Renal cortex interstitium (tissue), 11 donors: ENCODE data around the gene CLEC4D. TPM values are rescaled to one million over a fixed set of nuclear protein-coding genes. Genes with fewer than 3 reads are reported as not detected.
"Not testable (repeated sequence)": the region's sequence is repeated elsewhere in the genome, so short reads cannot be mapped to it uniquely, and the experiment has no call there.

Source experiments
- DNase-seq, 11 donors: peaks; one replicate each; pipeline ENCODE4 v3.0.0-alpha.2; 2013; ENCODE audit warnings: low read depth in 9 of 11, low spot score in 4 of 11; ENCODE audit errors: extremely low read depth in 1 of 11
- polyA plus RNA-seq, 3 donors: library from polyadenylated mRNA; unstranded; fragments of 120-200 nt; gene quantifications; one replicate each; pipeline ENCODE4 v1.2.1, GENCODE V29; 2013; ENCODE audit not compliant: insufficient read length in 3 of 3

CLEC4D gene
- polyA plus RNA-seq, 3 donors: 0.09 to 0.58 (median 0.56) TPM

DNA sequence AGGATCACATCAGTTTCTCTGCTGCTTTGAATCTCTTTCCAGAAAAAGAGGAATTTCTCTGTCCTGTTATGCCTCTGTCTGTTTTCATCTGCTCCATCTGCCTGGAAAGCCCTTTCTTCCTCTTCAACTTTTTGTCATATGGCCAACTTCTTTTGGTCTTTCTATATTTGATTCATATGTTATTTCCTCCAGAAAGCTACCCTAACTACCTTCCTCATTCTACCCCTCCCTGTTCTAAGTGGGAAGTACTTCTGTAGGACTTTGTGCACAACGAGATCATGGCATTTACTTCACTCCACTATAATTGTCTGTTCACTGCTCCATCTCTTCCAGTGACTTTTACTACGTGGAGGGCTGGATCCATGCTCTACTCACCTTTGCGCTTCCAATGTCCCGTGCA is 5.9 kb downstream of the CLEC4D start:
- DNase-seq: no peak

DNA sequence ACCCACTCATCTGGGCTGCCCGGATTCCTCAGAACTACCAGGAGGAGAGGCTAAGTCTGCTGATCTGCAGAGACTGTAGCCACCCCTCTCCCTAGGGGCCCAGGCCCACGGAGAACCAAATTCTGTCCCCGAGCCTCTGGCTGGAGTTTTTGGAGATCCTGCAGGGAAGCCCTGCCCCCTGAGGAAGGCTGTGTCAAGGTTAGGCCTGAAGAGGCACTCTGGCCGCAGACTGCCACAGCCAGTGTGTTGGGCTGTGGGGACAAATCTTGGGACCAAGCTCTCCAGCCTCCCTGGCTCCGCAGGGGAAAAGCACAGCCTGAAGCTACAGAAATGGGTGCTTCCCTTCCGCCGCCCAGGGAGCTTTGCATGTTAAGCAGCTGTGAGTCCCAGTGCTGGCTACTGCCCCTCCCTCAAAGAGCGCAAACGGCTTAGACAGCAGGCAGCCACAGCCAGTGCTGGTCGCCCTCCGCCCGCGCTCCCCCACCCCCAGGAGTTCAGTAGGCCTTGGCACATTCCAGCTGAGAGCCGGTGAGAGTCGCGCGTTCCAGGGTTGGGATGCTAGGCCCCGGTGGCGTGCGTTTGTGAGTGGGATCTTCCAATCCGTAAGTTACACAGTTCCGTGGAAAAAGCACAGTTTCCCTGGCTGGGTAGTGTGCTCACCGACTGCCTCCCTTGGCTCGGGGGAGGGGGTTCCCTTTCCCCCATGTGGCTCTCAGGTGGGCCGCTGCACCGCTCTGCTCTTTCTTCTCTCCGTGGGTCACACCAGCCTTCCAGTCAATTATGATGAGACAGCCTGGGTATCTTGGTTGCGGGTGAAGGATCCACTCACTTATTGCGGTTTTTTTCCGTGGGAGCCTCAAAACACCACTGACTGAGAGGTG is 14.2 kb downstream of the CLEC4D start:
- no peak for DNase-seq

DNA sequence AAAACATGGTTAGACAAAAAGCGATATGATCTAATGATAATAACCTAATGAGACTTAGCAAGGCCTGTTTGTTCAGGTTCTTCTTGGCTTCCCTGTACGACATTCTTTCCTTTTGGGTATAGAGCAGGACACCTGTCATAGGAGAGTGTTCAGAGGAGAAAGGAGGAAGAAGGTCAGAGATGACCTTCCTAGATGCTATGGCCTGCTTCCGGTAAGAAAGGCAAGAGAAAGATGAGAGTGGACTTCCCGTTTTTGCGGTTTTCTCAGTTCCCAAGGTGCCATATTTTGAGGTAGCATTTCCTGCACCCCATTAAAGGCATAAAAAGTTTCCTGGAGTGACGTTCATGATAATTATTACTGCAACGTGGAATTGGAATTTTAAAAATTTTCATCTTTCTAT is 18.7 kb downstream of the CLEC4D start:
- DNase-seq: no peak

DNA sequence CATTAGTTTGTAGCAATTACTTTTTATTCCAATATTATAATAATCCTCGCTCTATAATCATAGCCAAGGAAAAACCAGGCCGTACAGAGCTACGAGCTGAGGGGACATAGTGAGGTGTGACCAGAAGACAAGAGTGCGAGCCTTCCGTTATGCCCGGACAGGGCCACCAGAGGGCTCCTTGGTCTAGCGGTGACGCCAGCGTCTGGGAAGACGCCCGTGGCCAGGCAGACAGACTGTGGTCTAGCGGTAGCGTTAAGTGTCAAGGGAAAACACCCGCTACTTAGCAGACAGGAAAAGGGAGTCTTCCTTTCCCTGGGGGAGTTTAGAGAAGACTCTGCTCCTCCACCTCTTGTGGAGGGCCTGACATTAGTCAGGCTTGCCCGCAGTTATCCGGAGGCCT is 24.5 kb downstream of the CLEC4D start:
- DNase-seq: not testable (repeated sequence)

DNA sequence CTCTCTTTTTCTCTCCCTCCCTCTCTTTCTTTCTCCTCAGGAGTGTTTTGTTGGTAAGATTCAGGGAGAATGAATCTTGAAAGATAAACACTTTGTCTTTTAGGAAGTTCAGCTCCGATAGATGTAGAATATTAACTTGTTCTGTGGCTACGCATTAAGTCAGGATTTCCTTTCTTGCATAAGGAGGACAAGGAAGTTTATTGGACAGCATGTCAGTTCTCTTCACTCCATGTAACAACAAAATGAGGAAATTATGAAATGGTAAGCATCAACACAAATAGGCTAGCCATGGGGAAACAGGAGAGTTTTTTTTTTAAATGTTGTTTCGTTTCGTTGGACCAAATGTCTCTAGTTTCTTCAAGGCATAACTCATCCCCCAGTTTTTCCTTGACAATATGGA is 27.5 kb downstream of the CLEC4D start, which contains the start of gene CLEC4E:
Gene CLEC4E (minus strand): TSS at position 75 of the 400 bp plus-strand sequence. CDS start 108 bp downstream, outside the sequence.
- DNase-seq: not testable (repeated sequence)

DNA sequence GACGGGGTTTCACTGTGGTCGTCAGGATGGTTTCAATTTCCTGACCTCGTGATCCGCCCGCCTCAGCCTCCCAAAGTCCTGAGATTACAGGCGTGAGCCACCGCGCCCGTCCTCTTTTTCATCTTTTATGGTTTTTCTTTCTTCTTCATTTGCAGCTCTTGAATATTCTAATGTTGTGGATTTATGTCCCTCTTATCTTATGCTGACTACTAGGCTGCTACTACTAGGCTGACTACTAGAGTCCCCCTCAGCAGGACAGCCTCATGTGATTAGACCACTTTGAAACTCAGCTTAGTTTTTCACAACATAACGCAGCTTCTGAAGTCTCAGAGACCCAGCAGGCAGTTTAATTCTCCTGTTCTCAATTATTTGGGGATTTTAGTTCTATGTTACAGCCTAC is 28.3 kb downstream of the CLEC4D start:
- no peak for DNase-seq

DNA sequence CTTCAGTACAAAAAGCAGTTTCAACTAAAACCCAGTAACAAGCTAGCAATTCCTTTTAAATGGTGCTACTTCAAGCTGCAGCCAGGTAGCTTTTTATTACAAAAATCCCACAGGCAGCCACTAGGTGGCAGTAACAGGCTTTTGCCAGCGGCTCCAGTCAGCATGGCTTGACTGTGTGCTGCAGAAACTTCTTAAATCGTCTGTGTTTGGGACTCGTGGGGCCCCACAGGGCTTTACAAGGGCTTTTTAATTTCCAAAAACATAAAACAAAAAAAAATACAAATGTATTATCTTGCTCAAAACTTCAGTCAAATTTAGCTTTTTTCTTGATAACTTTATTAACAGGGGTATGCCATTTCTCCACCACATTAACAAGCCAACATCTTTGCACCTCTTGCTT is 31.0 kb downstream of the CLEC4D start:
- DNase-seq: peak; percentile 33 to 67 (median 51)

DNA sequence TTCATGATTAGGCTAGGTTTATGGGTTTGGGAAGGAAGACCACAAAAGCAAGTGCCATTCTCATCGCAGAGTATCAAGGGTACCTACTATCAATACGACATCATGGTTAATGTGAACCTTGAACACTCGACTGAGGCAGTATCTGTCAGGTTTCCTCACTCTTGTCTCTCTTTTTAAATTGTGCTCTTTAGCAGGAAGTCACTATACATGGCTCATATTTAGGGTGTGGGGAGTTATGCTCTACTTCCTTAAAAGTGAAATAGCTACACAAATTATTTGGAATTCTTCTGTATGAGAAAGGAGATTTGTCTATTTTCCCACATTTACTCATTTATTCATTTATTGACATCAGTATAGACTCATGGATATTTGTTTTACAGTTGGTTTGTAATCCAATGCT is 33.3 kb downstream of the CLEC4D start:
- DNase-seq: no peak

DNA sequence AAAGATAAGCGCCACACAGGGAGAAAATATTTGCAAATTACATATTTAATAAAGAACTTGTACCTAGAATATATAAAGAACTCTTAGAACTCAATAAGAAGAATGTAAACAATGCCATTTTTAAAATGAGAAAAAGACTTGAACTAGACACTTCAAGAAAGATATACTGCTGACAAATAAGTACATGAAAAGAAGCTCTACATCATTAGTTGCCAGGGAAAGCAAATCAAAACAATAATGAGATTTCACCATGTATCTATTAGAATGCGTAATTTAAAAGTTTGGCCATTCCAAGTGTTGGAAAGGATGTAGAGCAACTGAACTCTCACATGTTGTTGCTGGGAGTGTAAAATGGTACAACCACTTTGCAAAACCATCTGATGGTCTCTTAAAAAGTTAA is 34.3 kb downstream of the CLEC4D start:
- no peak for DNase-seq

DNA sequence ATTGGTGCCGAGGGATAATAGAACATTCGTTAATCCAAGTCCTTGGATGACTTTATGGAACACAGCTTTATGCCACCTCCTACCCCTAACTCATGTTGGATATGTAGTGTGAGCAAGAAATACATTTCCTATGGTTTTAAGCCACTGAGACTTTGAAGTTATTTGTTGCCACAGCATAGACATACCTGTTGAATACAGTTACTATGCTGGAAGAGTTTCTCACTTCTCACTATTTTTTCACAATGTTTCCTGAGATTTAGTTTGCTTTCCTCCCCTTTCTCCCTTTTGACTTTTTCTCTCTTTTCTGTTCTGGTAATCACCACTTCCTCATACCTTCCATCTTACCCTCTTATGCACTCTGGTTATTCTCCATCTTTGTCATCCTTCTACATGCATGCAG is 34.9 kb downstream of the CLEC4D start:
- no peak for DNase-seq

DNA sequence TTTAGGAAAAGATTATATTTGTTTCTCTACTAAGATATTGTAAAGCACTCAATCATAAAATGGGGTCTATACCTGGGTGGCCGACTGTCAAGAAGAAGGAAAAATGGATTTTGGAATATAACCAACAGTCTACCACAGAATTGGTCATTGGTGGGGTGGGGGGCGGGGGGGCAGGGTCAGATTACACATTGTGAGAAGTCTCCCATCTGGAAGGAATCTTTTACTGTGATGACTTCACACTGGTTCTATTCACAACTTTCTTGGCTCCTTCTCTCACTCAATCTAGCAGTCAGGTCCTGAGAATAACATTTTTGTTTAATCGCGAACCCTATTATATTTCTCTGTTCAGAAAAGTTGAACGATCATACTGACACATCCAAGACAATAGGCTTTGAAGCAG is 36.1 kb downstream of the CLEC4D start:
- DNase-seq: no peak

DNA sequence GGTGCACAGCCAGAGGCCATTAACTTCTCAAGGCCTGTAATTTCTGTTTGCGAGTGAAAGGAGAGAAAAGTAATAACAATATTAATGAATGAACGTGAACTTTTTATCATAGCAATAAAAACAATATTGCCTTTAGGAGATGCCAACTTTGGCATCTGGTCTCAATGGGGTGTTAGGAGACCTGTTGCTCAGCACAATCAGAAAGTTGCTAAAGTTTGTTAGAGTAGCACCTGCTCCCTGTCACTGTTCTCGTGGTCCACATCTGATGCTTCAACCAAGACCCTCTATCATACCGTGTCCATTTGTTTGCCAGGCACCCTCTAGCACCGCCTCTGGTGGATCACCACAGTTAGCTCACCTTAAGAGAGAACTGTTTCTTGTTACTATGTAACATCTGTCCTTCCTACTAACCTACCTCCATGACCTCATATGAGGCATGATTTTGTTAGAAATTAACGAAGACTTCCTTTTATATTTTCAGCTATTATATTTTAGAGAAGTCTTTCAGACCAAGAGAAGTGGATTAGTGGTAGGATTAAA is 39.9 kb downstream of the CLEC4D start:
- DNase-seq: no peak

DNA sequence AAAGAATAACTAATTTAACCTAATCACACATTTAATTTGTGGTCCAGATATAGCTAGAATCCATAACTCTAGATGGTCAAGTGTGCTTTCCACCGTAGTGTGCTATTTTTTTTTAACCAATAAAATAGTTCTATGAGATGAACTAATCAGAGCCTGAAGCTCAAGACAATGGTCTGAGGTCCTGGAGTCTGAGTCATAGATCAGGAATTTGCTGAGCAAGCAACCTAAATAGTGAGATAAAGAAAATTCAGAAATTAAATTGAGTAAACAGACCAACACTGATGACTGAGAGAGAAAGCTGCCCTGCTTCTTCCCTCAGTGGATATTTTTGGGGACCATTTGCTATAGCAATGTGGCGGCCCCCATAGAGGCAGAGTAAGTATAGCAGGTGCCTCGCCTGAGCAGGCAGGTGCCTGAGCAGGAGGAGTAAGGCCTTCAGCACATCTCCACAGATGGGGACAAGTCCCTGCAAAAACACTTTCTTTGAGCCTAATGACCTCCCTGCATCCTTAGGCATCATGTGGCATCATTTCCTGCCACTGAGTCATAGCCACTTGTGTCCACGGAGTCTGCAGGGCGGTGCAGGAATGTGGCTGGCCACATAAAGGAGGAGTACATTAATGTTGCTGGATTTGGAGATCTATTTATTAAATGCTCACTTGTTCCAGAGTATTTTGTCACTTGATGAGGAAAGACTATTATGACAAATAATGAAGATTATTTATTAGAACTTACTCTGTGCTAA is 41.3 kb downstream of the CLEC4D start:
- no peak for DNase-seq

DNA sequence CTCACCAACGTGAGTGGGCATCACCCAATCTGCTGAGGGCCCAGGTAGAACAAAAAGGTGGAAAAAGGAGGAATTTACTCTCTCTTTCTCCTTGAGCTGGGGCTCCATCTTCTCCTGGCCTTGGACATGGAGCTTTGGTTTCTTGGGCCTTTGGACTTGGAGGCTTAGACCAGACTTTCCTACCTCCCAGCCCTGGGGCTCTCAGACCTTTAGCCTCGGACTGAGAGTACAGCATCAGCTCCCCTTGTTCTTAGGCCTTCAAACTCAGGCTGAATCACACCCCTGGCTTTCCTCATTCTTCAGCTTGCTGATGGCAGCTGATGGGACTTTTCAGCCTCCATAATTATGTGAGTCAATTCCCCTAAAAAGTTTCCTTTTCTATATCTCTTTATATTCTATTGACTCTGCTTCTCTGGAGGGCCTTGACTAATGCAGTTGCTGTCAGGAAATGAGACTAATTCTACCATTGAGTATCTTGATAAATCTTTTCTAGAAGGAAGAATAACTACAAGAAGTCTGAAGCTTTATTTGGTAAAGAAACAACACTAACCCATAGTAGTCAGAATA is 43.3 kb downstream of the CLEC4D start:
- no peak for DNase-seq

DNA sequence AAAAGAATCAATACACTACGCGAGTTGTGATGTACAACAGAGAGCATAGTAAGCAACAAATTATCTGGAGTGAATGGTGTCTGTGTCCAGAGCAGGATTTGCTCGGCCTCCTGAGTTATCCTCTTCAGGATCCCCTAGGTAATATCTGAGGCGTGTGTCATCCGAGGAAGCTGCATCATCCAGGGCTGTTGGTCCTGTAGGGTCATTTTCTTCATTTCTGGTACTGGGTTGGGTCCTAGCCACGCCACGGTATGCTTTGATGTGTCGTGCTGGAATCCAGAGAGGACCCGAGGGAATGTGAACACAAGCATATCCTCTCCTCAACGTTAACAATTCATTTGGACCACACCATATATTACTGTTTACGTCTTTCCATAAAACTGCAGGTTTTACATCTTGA is 46.4 kb downstream of the CLEC4D start:
- DNase-seq: no peak

DNA sequence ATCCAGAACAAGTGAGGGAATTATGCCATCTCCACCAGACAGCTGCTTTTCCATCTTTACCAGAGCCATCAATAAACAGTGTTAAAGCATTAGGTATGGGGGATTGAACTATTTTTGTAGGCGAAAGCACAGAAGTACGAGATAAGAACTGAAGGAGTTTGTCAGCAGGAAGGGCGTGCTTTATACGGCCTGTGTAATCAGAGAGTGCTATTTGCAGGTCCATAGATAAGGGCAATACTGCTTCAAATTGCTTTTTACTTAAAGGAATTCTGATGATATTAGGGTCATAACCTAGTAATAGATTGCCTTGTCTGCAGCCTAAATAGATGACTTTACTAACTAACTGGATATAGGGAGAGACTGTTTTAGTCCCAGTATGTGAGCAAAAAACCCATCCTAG is 47.7 kb downstream of the CLEC4D start:
- DNase-seq: no peak

DNA sequence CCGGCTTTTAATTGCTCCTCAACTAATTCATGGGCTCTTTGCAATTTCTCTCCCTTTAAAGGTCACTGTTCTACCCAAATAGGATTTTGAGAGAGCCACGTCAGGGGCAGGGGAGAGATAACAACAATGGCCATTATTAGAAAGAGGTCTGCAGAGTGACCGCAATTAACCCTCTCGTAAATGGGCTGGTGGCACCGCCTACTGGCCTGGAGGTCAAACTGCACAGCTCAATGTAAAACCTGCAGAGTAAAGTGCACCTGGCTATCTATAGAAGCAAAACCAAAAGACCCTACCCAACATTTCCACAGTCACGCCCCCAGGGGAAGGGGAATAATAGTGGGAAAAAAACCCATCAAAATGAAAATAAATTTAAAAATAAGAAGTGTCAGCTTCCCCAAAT is 49.0 kb downstream of the CLEC4D start:
- no peak for DNase-seq

DNA sequence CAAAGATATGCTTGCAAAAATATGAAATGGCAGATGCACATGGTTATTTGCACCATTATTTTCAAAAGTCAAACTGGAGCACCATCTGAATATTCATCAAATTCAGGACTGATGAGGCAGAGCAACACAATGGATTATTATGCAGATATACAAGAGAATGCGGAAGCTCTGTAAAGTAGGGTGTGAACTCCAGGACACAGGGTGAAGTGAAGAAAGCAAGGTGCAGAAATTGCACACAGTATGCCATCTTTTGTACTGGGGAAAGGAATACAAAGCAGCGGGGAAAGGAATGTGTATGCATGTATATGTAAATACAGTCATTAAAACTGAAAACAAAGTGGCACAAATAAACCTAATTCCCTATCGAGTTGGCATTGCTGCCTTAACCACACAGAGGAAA is 50.1 kb downstream of the CLEC4D start:
- no peak for DNase-seq

DNA sequence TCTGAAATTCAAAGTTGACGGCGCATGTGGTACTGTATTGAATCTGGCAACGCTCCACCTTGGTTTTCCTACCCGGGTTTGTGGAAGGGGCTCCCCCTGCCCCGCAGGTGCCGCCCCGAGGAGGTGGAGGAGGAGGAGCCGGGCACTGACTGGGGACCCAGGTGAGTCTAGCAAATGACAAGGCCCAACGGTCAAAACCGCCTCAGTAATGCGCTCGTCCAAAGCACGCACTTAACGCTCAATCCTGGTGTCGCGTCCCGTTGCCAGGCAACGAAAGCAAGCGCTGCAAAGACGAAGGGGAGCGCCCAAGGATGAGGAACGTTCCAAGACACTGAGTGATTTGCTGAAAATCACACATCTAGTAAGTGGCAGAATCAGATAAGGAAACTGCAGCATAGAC is 51.4 kb downstream of the CLEC4D start:
- no peak for DNase-seq

DNA sequence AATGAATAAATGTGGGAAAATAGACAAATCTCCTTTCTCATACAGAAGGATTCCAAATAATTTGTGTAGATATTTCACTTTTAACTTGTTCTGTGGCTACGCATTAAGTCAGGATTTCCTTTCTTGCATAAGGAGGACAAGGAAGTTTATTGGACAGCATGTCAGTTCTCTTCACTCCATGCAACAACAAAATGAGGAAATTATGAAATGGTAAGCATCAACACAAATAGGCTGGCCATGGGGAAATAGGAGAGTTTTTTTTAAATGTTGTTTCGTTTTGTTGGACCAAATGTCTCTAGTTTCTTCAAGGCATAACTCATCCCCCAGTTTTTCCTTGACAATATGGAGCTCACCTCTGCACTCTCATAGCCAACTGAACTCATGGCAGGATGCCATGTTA is 52.7 kb downstream of the CLEC4D start:
- not testable (repeated sequence) for DNase-seq
